Measurements from ENCODE around the gene JAK3. TPM values are rescaled to one million over a fixed set of nuclear protein-coding genes. Genes with fewer than 3 reads are reported as not detected.

JAK3 gene
- total and polyA plus RNA-seq, 2 donors (not counting 3 experiments of a cell fraction or from before 2014, with no cell fraction given), result 3.1 to 3.8 TPM

DNA sequence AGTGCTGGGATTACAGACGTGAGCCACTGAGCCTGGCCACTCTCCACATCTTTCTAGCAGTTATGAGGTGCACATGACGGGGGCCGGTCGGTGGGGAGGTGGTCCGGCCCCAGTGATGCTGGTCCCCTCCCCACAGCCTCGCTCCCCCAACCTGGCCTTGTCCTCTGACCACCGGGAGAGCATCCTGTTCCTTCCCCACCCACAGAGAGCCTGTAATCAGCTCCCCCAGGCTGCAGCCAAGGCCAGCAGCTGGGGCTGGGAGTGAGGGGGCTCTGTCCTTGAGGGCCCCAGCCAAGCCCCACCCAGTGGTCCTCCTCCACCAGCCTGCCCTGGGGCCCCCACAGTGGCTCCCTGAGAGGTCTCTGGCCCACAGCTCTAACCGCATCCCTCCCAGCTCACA, 23.4 kb downstream of the JAK3 start:
- no peak overlapping the region for H2AFZ ChIP-seq (ENCODE audit: low read depth, low read length)
- intact Hi-C loops (cut with micrococcal nuclease) (no loop called here), dilution Hi-C loops (cut with MboI; ENCODE audit: extremely low pct_ligation_motif_present, low sequenced_read_pairs) (no loop called here)
- no peak overlapping the region for H3K9ac ChIP-seq (replicated peaks; ENCODE audit: extremely low read depth, insufficient read depth, low read length)
- no peak for FAIRE-seq
- H3K4me1 ChIP-seq (ENCODE audit: control insufficient read depth, extremely low read depth, insufficient read depth, low read length), result peaks cover 3% of the 10 kb centered on the region
- no peaks in the 10 kb centered on the region for H3K9me3 ChIP-seq (replicated peaks; ENCODE audit: control insufficient read depth, insufficient read depth, low read length)
- no peak overlapping the region for H3K27ac ChIP-seq (ENCODE audit: insufficient read depth, low read depth, low read length)
- no peaks in the 10 kb centered on the region for H3K9me1 ChIP-seq (replicated peaks; ENCODE audit: control insufficient read depth, extremely low read depth, insufficient read depth, low read length)
- ChIA-PET POLR2A (no interaction called here), CTCF (interaction anchor here (0.8 to 1.7 kb wide), 2 partner anchors 20 to 31 kb away, joined by 4 to 5 read pairs; no protein-coding TSS in a partner anchor)
- H3K79me2 ChIP-seq (ENCODE audit: control insufficient read depth, insufficient read depth, low read length), result no peaks in the 10 kb centered on the region
- no peak overlapping the region for H3K4me3 ChIP-seq (replicated peaks in 1 of 3; ENCODE audit: insufficient read depth in 1 of 3, low read depth in 1 of 3, low read length in 3 of 3)
- no peak overlapping the region for H3K4me2 ChIP-seq (ENCODE audit: insufficient read depth, low read length)
- DNase-seq (ENCODE audit: low read depth, low spot score), result no peak
- no peaks in the 10 kb centered on the region for H3K27me3 ChIP-seq (ENCODE audit: control insufficient read depth in 2 of 2, insufficient read depth in 2 of 2, low read length in 2 of 2)
- TF ChIP-seq GATA2 (IDR thresholded peaks at IDR 0.05; ENCODE audit: insufficient read depth, insufficient read length, low read depth, low read length) (no peak), POLR2A (IDR thresholded peaks at IDR 0.05; ENCODE audit: low read depth, low read length) (no peak)
- no peaks in the 10 kb centered on the region for H3K36me3 ChIP-seq (ENCODE audit: control insufficient read depth in 2 of 2, extremely low read depth in 1 of 2, insufficient read depth in 2 of 2, low read length in 2 of 2)
- no peaks in the 10 kb centered on the region for H4K20me1 ChIP-seq (replicated peaks; ENCODE audit: control insufficient read depth, extremely low read depth, insufficient read depth, low read length)
- no TSS peak for BruUV-seq (replicated peaks)

DNA sequence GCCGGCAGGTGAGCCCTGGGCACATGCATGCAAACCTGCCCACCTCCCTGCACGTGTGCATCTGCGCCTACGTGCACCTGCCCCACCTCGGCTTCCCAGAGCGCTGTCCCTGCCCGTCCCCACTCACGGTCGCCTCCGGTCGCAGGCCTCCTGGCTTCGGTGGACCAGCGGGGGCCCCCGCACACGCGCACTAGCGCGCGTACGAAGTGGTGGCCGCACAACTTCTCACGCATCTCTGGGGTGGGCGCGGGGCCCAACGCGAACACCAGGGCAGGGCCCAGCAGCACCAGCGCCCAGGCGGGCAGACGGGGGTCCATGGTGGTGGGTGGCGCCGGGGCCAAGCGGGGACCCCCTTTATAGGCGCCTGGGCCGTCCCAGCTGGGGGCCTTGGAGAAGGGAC, 26.6 kb downstream of the JAK3 start, which contains the start of gene INSL3:
Gene INSL3, minus strand, starts transcription at position 330 of the 400 bp plus-strand sequence. Its CDS starts 13 bp downstream, at position 317.
- H2AFZ ChIP-seq (ENCODE audit: low read depth, low read length), result no peak within 1 kb of the TSS
- dilution Hi-C loops (cut with MboI; ENCODE audit: extremely low pct_ligation_motif_present, low sequenced_read_pairs) (no loop called here), intact Hi-C loops (cut with micrococcal nuclease) (no loop called here)
- CTCF ChIA-PET, result no interaction called here
- FAIRE-seq (no peak), DNase-seq (ENCODE audit: low read depth, low spot score) (no peak)
- no peak within 1 kb of the TSS for H3K27ac ChIP-seq (ENCODE audit: insufficient read depth, low read depth, low read length)
- TF ChIP-seq POLR2A (IDR thresholded peaks at IDR 0.05; ENCODE audit: low read depth, low read length) (no peak), MYC (IDR thresholded peaks at IDR 0.05; ENCODE audit: low read depth, low read length) (no peak), JUN (IDR thresholded peaks at IDR 0.05; ENCODE audit: borderline replicate concordance, insufficient read depth, insufficient read length, low read depth) (no peak), POLR2AphosphoS5 (IDR thresholded peaks at IDR 0.05; ENCODE audit: insufficient read depth, low read depth, low read length) (no peak)
- TF ChIP-seq, protein P1, sequence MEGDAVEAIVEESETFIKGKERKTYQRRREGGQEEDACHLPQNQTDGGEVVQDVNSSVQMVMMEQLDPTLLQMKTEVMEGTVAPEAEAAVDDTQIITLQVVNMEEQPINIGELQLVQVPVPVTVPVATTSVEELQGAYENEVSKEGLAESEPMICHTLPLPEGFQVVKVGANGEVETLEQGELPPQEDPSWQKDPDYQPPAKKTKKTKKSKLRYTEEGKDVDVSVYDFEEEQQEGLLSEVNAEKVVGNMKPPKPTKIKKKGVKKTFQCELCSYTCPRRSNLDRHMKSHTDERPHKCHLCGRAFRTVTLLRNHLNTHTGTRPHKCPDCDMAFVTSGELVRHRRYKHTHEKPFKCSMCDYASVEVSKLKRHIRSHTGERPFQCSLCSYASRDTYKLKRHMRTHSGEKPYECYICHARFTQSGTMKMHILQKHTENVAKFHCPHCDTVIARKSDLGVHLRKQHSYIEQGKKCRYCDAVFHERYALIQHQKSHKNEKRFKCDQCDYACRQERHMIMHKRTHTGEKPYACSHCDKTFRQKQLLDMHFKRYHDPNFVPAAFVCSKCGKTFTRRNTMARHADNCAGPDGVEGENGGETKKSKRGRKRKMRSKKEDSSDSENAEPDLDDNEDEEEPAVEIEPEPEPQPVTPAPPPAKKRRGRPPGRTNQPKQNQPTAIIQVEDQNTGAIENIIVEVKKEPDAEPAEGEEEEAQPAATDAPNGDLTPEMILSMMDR (IDR thresholded peaks at IDR 0.05; ENCODE audit: extremely low read depth in 1 of 2, insufficient read depth in 1 of 2, low read depth in 1 of 2, low read length in 2 of 2), result no peak
- no peaks in the 10 kb centered on the region for H4K20me1 ChIP-seq (replicated peaks; ENCODE audit: control insufficient read depth, extremely low read depth, insufficient read depth, low read length)
- H3K9me1 ChIP-seq (replicated peaks; ENCODE audit: control insufficient read depth, extremely low read depth, insufficient read depth, low read length), result no peaks in the 10 kb centered on the region
- POLR2A ChIA-PET, result no interaction called here
- no peaks in the 10 kb centered on the region for H3K27me3 ChIP-seq (ENCODE audit: control insufficient read depth in 2 of 2, insufficient read depth in 2 of 2, low read length in 2 of 2)
- no peak within 1 kb of the TSS for H3K4me3 ChIP-seq (replicated peaks in 1 of 3; ENCODE audit: insufficient read depth in 1 of 3, low read depth in 1 of 3, low read length in 3 of 3)
- H3K36me3 ChIP-seq (ENCODE audit: control insufficient read depth in 2 of 2, extremely low read depth in 1 of 2, insufficient read depth in 2 of 2, low read length in 2 of 2), result no peaks in the 10 kb centered on the region
- no peaks in the 10 kb centered on the region for H3K4me1 ChIP-seq (ENCODE audit: control insufficient read depth, extremely low read depth, insufficient read depth, low read length)
- no peak within 1 kb of the TSS for H3K9ac ChIP-seq (replicated peaks; ENCODE audit: extremely low read depth, insufficient read depth, low read length)
- no peaks in the 10 kb centered on the region for H3K79me2 ChIP-seq (ENCODE audit: control insufficient read depth, insufficient read depth, low read length)
- H3K9me3 ChIP-seq (replicated peaks; ENCODE audit: control insufficient read depth, insufficient read depth, low read length), result no peaks in the 10 kb centered on the region
- BruUV-seq (replicated peaks), result no TSS peak
- no peak within 1 kb of the TSS for H3K4me2 ChIP-seq (ENCODE audit: insufficient read depth, low read length)

Data from endothelial cell of umbilical vein (primary cell).